ENCODE results near the gene CCNL1. TPM values are rescaled to one million over a fixed set of nuclear protein-coding genes. Genes with fewer than 3 reads are reported as not detected.
"Not testable (repeated sequence)": the region's sequence is repeated elsewhere in the genome, so short reads cannot be mapped to it uniquely, and the experiment has no call there.

CCNL1 gene
- total RNA-seq, 1 donor = 138 TPM

DNA sequence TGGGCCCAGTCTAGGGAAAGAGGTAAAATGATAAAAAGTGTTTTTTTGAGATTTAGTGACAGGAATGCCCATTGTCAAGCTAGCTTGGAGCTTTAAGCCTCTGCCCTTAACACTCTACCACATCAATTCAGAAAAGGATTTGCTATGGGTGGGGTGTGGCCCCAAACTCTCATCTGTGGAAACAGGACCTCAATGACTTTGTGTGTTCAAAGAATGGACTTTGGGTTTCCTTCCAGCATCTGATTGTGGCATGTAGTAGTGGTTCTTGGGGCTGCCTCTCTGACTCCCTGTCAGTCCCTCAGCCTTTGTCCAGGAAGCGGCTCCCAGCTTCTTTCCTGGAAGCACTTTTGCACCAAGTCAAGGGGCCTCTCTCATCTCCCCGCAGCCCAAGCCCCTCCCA lies 56.1 kb downstream of the CCNL1 start:
- no peak for DNase-seq (ENCODE audit: low read depth)
- TF ChIP-seq, protein P1, sequence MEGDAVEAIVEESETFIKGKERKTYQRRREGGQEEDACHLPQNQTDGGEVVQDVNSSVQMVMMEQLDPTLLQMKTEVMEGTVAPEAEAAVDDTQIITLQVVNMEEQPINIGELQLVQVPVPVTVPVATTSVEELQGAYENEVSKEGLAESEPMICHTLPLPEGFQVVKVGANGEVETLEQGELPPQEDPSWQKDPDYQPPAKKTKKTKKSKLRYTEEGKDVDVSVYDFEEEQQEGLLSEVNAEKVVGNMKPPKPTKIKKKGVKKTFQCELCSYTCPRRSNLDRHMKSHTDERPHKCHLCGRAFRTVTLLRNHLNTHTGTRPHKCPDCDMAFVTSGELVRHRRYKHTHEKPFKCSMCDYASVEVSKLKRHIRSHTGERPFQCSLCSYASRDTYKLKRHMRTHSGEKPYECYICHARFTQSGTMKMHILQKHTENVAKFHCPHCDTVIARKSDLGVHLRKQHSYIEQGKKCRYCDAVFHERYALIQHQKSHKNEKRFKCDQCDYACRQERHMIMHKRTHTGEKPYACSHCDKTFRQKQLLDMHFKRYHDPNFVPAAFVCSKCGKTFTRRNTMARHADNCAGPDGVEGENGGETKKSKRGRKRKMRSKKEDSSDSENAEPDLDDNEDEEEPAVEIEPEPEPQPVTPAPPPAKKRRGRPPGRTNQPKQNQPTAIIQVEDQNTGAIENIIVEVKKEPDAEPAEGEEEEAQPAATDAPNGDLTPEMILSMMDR (IDR thresholded peaks at IDR 0.05; ENCODE audit: insufficient read depth, low read length) = no peak
- H3K4me3 ChIP-seq (ENCODE audit: low read depth, low read length) = no peak overlapping the region

DNA sequence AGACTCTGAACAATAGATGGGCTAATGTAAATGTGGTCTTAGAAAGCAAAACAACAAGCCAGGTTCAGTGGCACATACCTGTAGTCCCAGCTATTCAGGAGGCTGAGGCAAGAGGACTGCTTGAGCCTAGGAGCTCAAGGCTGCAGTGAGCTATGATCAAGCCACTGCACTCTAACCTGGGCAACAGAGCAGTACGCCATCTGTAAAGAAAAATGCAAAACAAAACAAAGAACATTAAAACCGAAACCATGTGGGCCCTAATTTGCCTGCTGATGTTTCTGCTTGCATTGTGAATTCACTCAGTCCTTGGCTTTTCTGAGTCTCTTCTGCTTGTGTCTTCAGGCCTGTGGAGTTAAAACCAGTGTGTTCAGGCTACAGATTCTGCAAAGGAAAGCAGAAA lies 56.7 kb downstream of the CCNL1 start:
- H3K4me3 ChIP-seq (ENCODE audit: low read depth, low read length) = no peak overlapping the region
- no peak for DNase-seq (ENCODE audit: low read depth)
- TF ChIP-seq, protein P1 (IDR thresholded peaks at IDR 0.05; ENCODE audit: insufficient read depth, low read length) = no peak

DNA sequence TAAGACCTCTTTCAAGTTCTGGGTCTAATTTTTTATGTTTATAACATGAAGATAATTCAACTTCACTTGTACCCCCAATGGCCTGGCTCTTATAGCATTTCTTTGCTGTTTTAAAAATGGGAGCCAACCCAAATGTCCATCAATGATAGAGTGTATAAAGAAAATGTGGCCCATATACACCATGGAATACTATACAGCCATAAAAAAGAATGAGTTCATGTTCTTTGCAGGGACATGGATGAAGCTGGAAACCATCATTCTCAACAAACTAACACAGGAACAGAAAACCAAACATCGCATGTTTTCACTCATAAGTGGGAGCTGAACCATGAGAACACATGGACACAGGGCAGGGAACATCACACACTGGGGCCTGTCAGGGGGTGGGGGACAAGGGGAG lies 57.4 kb downstream of the CCNL1 start:
- not testable (repeated sequence) for DNase-seq (ENCODE audit: low read depth); H3K4me3 ChIP-seq (ENCODE audit: low read depth, low read length)

DNA sequence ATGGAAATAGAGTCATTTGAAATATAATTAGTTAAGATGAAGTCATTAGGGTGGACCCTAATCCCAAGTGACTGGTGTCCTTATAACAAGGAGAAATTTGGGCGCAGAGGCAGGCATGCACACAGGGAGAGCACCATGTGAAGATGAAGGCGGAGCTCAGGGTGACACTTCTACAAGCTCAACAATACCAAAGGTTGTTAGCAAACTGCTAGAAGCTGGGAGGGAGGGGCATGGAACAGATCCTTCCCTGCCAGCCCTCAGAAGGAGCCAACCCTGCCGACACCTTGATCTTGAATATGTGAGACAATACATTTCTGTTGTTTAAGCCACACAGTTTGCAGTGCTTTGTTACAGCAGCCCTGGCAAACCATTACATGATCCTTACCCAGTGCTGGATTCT lies 57.8 kb downstream of the CCNL1 start:
- DNase-seq (ENCODE audit: low read depth) = no peak
- no peak overlapping the region for H3K4me3 ChIP-seq (ENCODE audit: low read depth, low read length)
- TF ChIP-seq, protein P1 (IDR thresholded peaks at IDR 0.05; ENCODE audit: insufficient read depth, low read length) = no peak

DNA sequence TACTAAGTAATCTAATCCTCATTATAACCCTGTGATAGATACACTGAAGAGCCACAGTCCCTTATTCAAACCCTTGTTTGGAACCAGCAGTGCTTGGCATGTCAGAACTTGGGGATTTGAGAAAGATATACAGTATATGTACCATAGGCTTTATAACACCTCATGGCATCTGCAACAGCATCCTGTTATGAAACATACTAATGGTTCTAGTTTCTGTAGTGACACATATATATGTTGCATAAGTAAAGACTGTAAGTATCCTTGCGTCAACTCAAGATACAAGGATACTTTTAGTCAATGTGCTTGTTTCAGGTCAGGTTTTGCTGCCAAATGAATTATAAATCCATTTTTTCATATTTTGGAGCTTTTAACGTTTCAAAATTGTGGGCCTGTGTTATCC lies 58.5 kb downstream of the CCNL1 start:
- TF ChIP-seq, protein P1 (IDR thresholded peaks at IDR 0.05; ENCODE audit: insufficient read depth, low read length) = no peak
- H3K4me3 ChIP-seq (ENCODE audit: low read depth, low read length) = no peak overlapping the region
- DNase-seq (ENCODE audit: low read depth) = no peak

DNA sequence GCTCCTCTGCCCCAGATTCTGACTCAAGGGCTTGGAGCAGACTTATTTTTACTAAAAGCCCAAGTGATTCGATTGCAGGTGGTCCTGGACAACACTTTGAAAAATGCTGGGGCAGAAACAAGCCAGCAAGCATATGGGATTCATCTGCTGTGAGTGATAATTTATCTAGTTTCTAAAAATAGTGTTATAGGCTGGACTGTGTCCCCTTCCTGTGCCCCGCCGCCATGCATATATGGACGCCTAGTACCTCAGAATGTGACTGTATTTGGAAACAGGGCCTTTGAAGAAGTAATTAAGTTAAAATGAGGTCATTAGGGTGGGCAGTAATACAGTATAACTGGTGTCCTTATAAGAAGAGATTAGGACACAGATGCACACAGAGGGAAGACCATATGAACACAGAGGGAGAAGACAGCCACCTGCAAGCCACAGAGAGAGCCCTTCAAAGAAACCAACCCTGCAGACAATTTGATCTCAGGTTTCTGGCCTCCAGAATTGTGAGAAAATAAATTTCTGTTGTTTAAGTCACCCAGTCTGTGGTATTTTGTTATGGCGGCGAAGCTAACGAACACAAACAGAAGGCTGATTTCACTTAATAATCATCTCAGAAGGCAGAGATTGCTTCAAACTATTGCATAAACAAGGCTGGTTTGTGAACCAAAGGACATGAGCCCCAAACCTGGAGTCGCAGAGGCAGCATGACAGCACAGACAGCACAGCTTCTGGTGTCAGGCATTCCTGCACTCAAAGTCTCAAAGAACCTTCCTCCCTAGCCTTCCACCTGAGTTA lies 59.1 kb downstream of the CCNL1 start:
- TF ChIP-seq, protein P1 (IDR thresholded peaks at IDR 0.05; ENCODE audit: insufficient read depth, low read length) = no peak
- DNase-seq (ENCODE audit: low read depth) = no peak
- H3K4me3 ChIP-seq (ENCODE audit: low read depth, low read length) = no peak overlapping the region

DNA sequence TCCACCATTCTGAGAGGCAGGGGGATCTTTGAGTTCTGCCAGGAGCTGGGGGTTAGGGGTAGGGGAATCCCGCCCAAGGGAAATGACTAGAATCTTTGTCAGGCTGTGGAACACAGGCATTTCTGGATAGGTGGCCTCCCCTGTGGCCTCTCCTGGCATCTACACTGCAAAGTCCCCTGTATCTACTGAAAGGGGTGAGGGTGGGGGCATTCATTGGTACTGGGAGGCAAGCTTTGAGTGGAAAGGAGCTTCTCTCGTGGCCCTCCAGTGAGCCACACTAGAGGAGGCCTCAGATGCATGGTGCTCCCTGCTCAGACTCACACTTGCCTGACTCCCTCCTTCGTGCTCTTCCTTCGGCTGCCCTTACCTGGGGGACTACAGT lies 59.9 kb downstream of the CCNL1 start:
- H3K4me3 ChIP-seq (ENCODE audit: low read depth, low read length) = no peak overlapping the region
- TF ChIP-seq, protein P1 (IDR thresholded peaks at IDR 0.05; ENCODE audit: insufficient read depth, low read length) = no peak
- no peak for DNase-seq (ENCODE audit: low read depth)
